ENCODE data around the gene PLEK2.

Gene PLEK2

DNA sequence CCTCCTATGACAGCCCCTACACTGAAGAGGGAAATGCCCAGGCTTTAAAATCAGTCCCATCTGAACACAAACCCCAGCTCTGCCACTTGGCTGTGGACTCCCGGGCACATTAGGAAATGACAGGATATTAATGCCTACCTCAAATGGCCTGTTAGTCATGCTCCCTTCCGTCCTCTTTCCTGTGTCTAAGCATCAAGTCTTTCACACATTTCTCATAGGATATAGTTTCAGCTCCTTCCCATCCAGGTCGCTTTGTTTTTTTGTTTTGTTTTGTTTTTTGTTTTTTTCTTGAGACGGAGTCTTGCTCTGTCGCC lies 16.1 kb downstream of the PLEK2 start:
- DNase-seq = no peak

DNA sequence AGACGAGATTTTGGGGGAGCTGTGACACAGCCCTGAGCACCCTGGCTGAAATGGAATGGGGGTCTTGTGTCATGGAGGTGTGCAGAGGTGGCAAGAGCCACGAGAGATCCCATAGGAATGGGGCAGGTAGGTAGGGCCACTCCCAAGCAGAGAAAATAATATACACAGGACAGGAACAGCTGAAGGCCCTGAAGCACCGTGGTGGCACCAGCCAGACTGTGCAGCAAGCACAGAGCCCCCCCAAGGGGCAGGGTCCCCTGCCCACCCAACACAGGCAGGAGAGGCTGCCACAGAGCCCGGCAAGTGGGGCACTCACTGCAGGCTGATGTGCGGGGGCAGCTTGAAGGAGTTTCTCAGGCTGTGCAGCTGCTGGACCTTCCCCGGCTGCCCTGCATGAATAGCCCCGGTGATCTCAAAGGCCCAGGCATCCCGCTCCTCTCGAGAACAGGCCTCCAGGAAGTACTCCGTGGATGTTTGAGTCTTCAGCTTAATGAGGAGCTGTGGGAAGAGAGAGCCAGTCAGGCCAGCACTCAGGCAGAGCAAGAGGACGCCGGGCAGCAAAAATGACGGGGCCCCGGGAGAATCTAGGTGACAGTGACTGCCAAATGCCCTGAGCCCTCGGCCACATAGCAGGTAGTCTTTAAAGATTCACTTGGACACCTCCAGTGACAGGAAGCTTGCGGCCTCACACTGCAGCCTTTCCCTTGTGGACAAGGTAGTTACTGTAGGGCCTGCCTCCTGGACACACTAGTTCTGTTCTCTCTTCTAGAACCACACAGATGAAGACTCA lies 16.7 kb downstream of the PLEK2 start:
- DNase-seq = no peak

DNA sequence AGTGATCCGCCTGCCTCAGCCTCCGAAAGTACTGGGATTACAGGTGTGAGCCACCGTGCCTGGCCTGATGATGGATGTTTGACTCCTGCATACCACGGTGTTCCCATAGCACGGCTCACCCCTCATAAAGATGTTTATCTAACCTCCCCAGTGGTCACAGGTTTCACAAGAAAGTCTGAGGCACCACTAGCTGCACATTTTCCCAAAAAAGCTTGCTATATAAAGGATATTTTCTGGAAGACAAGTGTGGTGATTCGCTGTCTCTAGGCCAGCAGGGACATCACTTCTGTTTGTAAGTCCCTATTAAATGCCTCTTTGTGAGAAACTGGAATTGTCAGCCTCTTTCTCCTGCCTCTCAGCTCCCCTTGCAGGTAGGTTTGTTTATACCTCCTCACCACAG lies 18.3 kb downstream of the PLEK2 start:
- DNase-seq = no peak

DNA sequence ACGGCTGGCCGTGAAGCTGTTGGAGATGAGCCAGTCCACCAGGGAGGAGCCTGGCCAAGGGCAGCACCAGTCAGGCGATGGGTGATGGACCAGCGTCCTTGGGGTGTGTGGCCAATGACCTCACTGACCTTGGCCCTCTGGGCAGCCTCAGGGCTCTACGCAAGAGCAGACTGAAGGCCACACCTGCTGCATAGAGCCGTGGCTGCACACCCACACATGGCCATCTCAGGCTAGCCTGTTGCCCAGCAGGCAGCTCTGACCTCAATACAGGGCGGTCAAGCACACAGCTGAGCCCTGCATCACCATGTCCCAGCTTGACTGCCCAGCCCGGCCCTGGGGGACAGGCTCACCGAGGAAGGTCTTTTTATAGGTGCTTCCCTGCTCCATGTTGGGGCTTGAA lies 19.2 kb downstream of the PLEK2 start:
- no peak for DNase-seq

- DNase-seq = no peak
These were observed 19.8 kb downstream of the PLEK2 start for GRCh38 chr14:67392123-67392522.

DNA sequence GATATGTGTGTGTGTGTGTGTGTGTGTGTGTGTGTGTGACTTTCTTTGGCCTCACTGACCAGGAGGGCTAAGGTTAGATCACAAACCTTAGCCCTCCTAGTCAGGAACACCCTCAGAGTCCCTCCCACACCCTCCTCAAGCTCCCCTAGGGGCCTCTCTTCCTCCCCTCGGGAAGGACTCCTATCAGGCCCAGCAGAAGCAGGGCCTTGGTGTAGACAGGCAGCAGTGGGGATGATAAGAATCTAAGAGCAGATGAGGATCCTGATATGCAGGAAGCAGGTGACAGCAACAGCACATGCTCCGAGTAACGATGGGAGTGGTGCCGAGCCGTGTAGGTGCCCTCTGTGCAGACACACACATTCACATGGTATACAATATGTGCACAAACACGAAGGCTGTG lies 20.7 kb downstream of the PLEK2 start:
- DNase-seq = no peak

DNA sequence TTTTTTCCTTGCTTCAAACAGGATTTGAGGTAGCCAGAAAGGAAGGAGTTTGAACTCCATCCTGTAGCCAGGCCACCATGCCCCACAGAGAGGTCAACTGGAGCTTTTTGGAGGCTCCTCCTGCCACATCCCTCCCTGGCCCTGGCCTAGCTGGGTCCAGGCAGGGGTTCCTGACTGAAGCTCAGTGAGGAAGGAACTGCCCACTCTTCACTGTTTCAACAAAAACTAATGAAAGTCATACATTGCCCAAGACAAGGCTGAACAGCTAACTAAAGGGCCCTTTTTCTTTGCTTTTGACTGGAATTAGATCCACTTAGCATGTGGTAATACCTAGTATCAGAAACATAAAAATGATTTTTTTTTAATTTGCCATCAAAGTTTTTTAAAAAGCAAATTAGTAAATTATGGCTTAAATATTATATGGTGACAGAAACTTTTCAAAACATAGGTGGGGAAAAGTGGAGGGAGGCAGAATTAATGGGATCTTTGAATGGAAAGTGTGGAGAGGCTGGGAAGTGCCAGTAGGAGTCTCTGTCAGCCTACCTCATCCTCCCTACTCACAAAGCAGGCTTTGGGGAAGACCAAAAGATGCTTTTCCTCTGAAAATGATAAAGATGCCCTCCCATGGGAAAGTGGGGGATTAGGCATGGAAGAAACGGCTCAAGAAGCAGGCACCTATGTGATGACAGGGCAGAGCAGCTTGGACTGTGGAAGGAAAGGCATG lies 22.0 kb downstream of the PLEK2 start:
- no peak for DNase-seq

- no peak for DNase-seq
These were observed 22.7 kb downstream of the PLEK2 start for GRCh38 chr14:67389275-67389674.

DNA sequence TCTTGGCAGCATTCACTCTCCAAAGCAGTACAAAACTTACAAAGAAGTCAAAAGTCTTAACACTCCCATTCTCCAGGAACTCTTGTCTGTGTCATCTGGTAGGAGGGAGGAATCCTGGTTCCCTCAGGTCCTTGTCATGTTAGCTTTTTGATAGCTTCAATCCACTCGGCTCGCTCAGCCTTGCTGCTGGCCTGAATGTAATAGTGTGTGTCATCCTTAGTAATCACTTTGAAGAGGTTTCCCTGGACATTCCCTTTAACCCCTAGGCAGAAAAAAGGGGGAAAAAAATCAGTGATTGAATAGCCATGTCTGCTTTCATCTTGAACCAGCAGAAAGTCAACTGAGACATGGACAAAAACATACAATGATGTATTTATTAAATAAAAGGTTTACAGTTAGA lies 24.8 kb downstream of the PLEK2 start:
- no peak for DNase-seq

GRCh38 chr14:67385618-67386017 lies 26.3 kb downstream of the PLEK2 start:
- no peak for DNase-seq

DNA sequence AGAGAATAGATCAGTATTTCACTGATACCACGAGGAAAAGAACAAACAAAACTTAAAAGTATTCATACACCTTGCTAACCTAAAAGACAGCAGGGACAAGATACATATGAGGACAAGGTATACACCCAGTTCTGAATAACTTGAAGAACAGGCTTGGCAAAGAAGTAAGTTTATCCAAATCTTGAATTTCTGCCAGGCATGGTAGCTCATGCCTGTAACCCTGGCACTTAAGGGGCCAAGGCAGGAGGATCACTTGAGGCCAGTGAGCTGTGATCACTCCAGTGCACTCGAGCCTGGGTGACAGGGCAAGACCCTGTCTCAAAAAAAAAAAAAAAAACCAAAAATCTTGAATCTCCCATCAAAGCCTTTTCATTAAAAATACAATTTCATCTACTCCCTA lies 26.8 kb downstream of the PLEK2 start:
- DNase-seq = no peak

GRCh38 chr14:67377916-67378315 lies 34.0 kb downstream of the PLEK2 start:
- no peak for DNase-seq

- DNase-seq = no peak
These were observed 38.6 kb downstream of the PLEK2 start for GRCh38 chr14:67373347-67373746.

- DNase-seq = no peak
These were observed 39.1 kb downstream of the PLEK2 start for GRCh38 chr14:67372833-67373232.

DNA sequence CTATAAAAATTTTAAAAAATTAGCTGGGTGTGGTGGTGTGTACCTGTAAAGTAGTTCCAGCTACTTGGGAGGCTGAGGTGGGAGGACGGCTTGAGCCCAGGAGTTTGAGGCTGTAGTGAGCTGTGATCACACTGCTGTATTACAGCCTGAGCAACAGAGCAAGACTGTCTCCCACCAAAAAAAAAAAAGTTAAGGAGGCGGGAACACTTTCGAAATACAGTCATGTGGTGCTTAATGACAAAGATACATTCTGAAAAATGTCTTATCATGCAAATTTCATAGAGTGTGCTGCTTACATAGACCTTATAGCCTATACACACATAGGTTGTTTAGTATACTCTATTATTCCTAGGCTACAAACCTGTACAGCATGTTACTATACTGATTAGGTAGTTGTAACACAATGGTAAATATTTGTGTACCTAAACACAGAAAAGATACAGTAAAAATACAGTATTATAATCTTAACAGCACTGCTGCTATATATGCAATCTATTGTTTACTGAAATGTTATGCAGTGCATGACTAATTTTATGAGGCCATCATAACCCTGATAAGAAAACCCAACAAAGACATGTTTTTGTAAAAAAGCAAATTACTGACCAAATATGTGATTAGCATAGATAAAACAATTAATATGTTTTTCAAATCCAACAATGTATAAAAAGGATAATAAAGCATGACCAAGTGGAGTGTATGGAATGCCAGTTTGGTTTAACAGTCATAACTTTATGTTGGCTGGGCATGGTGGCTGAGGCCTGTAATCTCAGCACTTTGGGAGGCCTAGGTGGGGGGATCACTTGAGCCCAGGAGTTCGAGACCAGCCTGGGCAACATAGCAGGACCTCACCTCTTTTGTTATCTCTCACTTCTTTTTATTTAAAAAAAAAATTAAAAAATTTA lies 40.5 kb downstream of the PLEK2 start:
- DNase-seq = no peak

DNA sequence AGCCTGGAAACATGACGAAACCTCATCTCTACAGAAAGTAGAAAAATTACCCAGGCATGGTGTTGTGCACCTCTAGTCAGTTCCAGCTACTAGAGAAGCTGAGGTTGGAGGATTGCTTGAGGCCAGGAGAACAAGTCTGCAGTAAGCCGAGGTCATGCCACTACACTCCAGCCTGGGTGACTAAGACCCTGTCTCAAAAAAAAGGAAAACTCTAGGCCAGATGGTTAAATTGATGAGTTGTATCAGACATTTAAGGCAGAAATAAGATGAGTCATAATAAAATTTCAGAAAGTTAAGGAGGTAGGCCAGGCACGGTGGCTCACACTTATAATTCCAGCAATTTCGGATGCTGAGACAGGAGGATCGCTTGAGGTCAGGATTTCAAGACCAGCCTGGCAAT lies 41.1 kb downstream of the PLEK2 start:
- no peak for DNase-seq

GRCh38 chr14:67365476-67365875 lies 46.5 kb downstream of the PLEK2 start:
- no peak for DNase-seq

- DNase-seq = no peak
These were observed 51.3 kb downstream of the PLEK2 start for GRCh38 chr14:67360470-67361206.

GRCh38 chr14:67359775-67360469 lies 52.0 kb downstream of the PLEK2 start, which contains the start of the genes ATP6V1D and EIF2S1:
TSS of gene ATP6V1D (minus strand) at chr14:67359804. CDS start at chr14:67359698, 106 bp downstream.
TSS of gene EIF2S1 (plus strand) at chr14:67360328. CDS start at chr14:67364768, 4,440 bp downstream.
- peak; percentile 96 to 98 for DNase-seq

DNA sequence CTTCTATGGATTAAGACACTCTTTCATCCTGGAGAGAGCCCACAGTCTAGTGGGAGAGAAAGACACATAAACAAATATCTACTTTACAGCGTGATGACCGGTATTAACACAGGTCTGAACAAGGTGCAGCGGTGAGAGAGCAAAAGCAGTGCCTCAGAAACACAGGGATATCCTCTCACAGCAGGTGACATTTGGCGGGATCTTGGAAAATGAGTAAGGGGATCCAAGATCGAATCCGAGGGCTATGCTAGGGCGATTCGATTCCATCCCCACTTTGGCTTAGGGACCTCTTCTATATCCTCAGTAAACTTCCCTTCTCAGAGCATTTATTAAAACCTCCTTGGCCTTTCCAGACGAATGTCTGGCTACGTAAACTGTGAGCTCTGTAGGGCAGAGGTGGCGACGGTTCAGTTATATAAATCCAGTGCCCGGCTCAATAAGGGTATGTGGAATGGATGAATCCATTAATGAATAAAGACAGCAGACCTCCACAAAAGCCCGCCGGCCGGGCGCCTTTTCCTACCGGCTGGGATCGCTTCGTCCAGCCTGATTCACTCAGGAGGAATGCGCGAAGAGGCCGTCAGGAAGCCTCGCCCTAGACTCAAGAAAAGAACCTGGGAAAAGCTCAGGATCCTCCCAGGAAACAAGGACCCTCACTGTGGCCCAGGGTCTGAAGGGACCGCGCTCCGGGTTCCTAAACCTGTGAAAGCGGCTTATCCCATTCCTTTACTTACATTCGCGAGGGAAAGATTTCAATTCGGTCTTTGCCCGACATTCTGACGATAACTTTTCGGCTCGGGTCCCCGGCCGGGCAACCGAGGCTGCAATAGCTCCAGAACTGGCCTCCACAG lies 52.8 kb downstream of the PLEK2 start:
- DNase-seq = no peak

- no peak for DNase-seq
These were observed 54.0 kb downstream of the PLEK2 start for GRCh38 chr14:67357969-67358354.

Measured in SHP77 (cell line).